GM21423 (cell line): ENCODE results near the gene TLL2.

ENCODE experiments used
- ATAC-seq: cut with Tn5 transposase; IDR thresholded peaks from one replicate; pipeline ENCODE4 v1.9.1; 2021; ENCODE audit warnings: mild to moderate bottlenecking, moderate library complexity; ENCODE audit not compliant: unreplicated experiment

TLL2 gene

GRCh38 chr10:96334616-96335526, 178.9 kb downstream of the TLL2 start:
- ATAC-seq: no peak

GRCh38 chr10:96333101-96333500, 180.6 kb downstream of the TLL2 start:
- ATAC-seq: no peak

- no peak for ATAC-seq
Observed at GRCh38 chr10:96327462-96327861, 186.3 kb downstream of the TLL2 start.

GRCh38 chr10:96325719-96326373, 187.9 kb downstream of the TLL2 start:
- ATAC-seq: peak; percentile 89

- ATAC-seq: no peak
Observed at GRCh38 chr10:96324447-96324846, 189.3 kb downstream of the TLL2 start.

GRCh38 chr10:96322275-96322674, 191.5 kb downstream of the TLL2 start:
- ATAC-seq: no peak

GRCh38 chr10:96321822-96322221, 191.9 kb downstream of the TLL2 start:
- ATAC-seq: no peak

GRCh38 chr10:96319754-96320474, 193.8 kb downstream of the TLL2 start:
- no peak for ATAC-seq

- no peak for ATAC-seq
Observed at GRCh38 chr10:96317067-96317833, 196.5 kb downstream of the TLL2 start.
